Fibroblast of skin of back (primary cell): ENCODE data around the gene SLC50A1.
A peak's percentile ranks its signal among the peaks of the same experiment; 100 is the strongest.

Experiments used
- DNase-seq: peaks from one replicate; pipeline ENCODE4 v3.0.0-alpha.2; 2013

SLC50A1 gene

DNA sequence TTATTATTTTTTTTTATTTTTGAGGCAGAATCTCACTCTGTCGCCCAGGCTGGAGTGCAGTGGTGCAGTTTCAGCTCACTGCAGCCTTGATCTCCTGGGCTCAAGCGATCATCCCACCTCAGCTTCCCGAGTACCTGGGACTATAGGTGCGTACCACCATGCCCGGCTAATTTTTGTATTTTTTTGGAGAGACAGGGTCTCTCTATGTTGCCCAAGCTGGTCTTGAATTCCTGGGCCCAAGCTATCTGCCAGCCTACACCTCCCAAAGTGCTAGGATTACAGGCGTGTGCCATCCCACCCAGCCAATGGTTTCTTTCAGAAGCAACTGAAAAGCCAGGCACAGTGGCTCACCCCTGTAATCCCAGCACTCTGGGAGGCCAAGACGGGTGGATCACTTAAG is 35.2 kb downstream of the SLC50A1 start:
- no peak for DNase-seq

- no peak for DNase-seq
Measured at GRCh38 chr1:155171836-155172731, 36.4 kb downstream of the SLC50A1 start.

GRCh38 chr1:155172732-155173477 is 37.3 kb downstream of the SLC50A1 start, which contains the start of gene KRTCAP2:
KRTCAP2 (minus strand) TSS chr1:155173304; CDS start chr1:155173224, 80 bp downstream.
- peak; percentile 95 for DNase-seq

GRCh38 chr1:155173478-155174323 is 38.0 kb downstream of the SLC50A1 start, which contains the start of gene TRIM46:
TRIM46 (plus strand) TSS chr1:155173849; CDS start chr1:155173967, 118 bp downstream.
- peak; percentile 72 for DNase-seq

DNA sequence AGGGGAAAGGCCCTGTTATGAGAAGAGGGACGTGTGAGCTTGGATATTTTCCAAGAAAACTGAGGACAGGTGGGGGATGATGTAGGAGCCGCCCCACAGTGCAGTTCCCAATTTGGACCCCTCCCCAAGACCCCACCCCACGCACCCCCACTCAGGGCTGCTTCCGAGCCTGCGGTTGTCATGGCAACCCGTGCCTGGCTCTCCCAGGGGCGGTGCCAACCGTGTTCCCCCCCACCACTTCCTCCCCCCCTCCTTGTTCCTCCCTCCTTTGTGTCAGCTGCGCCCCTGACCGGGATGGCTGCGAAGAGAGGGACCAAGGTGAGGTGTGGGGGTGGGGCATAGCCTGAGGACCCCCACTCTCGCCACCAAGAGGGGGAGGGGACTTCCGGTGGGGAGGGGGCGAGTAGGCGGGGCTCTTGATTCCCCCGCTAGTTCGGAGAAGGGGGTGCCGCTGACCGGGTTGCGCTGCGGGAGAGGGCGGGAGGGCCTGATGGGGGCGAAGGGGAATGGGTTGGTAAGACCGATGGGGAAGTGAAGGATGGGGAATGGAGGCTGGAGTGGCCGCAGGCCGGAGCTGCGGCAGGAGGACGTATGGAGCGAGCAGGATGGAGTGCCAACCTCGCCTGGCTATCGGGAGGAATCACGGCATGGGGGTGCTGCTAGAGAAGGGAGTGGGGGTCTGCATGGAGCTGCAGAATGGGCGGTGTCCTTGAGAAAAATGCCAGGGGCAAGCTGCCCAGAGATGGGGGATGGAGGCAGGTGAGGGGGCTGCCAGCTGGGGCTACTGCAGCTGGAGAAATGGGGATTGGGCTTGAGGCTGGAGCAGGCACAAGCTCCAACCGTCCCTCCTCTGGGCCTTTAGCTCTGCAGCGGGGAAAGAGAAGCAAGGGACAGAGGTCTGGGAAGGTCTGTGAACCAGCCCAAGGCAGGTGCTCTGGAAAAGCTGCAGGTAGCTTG is 39.0 kb downstream of the SLC50A1 start:
- peak; percentile 43 for DNase-seq

DNA sequence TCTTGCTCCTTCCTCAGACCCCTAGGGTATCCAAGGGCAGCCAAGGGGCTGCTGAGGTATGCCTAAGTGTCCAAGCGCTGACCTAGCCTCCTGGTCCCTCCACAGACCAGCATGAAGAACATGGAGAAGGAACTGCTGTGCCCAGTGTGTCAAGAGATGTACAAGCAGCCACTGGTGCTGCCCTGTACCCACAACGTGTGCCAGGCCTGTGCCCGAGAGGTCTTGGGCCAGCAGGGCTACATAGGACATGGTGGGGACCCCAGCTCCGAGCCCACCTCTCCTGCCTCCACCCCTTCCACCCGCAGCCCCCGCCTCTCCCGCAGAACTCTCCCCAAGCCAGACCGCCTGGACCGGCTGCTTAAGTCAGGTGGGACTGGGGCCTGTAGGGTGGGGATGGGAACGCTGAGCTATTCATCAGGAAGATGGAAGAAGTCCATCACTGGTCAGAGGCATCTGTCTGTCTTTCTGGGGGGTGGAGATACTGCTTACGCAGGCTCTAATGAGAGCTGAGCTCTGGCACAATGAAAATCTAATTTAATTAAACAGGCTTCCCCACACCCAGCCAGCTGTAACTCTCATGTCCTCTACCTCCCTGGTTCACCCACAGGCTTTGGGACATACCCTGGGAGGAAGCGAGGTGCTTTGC is 39.8 kb downstream of the SLC50A1 start:
- DNase-seq, result no peak

DNA sequence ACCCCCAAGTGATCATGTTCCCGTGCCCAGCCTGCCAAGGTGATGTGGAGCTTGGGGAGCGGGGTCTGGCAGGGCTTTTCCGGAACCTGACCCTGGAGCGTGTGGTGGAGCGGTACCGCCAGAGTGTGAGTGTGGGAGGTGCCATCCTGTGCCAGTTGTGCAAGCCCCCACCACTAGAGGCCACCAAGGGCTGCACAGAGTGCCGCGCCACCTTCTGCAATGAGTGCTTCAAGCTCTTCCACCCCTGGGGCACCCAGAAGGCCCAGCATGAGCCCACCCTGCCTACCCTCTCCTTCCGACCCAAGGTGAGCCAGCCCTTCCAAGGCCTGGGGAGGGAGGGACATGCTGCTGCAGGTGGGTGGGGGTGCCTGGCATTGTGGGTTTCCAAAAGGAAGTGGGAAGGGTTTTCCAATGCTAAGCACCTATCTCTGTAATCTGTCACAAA is 40.3 kb downstream of the SLC50A1 start:
- no peak for DNase-seq

- DNase-seq, result peak; percentile 71
Measured at GRCh38 chr1:155176544-155177071, 41.0 kb downstream of the SLC50A1 start.

DNA sequence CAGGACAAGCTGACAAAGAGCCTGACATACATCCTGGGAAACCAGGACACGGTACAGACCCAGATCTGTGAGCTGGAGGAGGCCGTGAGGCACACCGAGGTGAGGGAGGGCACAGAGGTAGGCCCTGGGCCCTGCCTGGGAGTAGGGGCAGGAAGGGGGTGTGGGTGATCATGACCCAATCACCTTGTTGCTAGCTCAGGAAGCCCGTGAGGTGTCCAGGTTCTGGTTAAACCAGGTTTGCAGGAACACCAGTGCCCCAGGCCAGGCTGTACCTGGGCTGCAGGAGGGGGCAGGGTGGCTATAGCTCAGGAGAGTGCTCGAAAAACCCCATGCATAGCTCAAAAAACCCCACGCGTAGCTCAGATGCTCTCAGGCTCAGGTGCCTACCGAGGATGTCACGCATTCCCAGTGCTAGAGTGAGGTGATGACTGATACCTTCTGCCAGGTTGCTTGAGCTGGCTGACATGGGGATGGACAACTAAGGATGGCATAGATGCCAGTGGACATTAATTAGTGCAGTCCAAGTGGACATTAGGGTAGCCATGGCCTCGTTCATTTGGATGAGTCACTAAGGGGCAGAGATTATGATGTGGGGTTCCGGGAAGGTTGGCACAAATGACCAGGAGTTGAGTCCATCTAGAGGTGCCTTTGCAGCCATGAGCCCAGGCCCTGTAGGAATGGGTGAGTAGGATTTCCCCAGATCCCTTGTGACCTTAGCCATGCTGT is 41.7 kb downstream of the SLC50A1 start:
- no peak for DNase-seq

DNA sequence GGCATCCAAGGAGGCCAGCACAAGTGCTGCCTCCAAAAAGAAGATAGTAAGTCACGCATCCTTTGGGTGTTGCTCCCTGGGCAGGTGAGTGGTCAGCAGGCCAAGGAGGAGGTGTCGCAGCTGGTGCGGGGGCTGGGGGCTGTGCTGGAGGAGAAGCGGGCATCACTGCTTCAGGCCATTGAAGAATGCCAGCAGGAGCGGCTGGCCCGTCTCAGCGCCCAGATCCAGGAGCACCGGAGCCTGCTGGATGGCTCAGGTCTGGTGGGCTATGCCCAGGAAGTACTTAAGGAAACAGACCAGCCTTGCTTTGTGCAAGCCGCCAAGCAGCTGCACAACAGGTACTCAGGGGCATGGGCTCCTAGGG is 42.2 kb downstream of the SLC50A1 start:
- no peak for DNase-seq

DNA sequence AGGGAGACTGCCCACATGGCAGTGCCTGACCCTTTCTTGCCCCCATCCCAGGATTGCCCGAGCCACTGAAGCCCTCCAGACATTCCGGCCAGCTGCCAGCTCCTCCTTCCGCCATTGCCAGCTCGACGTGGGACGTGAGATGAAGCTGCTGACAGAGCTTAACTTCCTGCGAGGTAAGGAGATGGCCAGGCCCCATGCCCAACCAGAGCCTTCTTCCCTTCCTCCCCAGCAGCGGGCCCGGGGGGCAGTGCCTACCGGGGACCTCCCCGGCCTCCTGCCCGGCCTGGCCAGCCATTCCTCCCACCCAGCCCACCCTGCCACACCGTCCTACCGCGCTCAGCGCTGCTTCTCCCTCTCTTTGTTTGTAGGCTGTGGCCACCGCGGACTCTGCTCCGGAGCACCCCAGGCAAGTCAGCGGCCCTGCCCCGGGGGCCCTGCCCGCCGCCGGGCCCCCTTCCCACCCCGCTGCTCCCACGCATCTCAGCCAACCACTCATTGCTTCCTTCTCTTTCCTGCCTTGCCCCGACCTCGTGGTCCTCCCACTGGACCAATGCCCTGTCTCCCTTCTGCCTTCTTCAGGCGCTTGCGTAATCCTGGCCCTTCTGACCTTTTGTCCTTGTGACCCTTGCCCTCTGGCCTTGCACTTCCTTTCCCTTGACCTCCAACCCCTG is 42.9 kb downstream of the SLC50A1 start:
- no peak for DNase-seq

DNA sequence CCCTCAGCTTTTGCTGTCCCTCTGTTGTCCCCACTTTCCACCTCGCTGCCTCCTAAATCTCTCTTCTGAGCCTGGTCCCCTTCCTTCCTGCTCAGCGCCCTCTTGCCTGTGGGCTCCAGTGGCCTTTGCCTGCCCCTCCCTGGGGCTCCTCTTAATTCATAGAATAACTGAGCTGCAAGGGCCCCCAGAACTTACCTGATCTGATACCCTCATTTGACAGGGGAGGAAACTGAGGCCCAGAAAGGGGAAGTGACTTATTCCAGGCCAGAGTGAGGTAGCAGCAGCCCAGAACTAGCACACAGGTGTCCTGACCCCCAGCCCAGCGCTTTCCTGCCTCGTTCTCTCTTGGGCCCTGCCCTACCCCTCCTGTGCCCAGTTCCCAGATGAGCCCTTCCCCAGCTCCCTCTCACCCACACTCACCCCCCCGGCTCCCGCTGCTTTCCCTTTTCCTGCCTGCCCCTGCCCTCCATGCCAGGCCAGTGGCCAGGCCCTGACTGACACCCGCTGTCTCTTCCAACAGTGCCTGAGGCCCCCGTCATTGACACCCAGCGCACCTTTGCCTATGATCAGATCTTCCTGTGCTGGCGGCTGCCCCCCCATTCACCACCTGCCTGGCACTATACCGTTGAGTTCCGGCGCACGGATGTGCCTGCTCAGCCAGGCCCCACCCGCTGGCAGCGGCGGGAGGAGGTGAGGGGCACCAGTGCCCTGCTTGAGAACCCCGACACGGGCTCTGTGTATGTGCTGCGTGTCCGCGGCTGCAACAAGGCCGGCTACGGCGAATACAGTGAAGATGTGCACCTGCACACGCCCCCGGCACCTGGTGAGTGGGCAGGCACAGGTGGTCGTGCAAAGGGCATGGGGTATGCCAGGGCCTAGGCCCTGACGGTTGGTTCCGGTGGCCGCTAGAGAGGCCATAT is 43.7 kb downstream of the SLC50A1 start:
- DNase-seq, result no peak

DNA sequence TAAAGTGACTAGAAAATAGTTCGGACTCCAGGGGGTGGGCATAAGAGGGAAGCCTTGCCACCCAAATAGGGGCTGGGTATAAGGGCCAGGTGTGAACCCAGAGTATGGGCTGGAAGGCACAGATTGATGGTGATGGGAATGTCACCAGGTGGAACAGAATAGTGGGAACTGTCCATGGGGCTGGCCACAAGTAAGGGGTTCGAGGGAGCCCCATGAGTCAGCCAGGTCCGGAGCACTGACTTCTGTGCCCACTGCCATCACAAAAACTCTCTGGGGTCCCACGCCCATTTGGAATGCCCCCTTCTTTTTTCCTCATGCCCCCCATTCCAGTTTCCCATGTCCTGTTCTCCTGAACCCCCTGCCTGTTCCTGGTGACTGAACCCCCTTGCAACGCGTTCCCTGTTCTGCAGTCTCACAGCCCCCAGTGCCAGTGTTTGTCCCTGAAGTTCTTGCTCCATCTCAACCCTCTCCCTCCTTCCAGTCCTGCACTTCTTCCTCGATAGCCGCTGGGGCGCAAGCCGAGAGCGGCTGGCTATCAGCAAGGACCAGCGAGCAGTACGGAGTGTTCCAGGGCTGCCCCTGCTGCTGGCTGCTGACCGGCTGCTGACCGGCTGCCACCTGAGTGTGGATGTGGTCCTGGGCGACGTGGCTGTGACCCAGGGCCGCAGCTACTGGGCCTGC is 45.9 kb downstream of the SLC50A1 start:
- DNase-seq, result no peak

GRCh38 chr1:155182052-155182550 is 46.4 kb downstream of the SLC50A1 start:
- DNase-seq, result no peak

- DNase-seq, result no peak
Measured at GRCh38 chr1:155183775-155184221, 48.1 kb downstream of the SLC50A1 start.

- DNase-seq, result no peak
Measured at GRCh38 chr1:155184351-155184811, 48.7 kb downstream of the SLC50A1 start.
